HG03457 (cell line): ENCODE data around the gene TRIM8.

ENCODE experiments used
- ATAC-seq: cut with Tn5 transposase; IDR thresholded peaks from one replicate; pipeline ENCODE4 v1.9.1; 2021; ENCODE audit warnings: moderate number of reproducible peaks; ENCODE audit not compliant: unreplicated experiment

The TRIM8 gene

DNA sequence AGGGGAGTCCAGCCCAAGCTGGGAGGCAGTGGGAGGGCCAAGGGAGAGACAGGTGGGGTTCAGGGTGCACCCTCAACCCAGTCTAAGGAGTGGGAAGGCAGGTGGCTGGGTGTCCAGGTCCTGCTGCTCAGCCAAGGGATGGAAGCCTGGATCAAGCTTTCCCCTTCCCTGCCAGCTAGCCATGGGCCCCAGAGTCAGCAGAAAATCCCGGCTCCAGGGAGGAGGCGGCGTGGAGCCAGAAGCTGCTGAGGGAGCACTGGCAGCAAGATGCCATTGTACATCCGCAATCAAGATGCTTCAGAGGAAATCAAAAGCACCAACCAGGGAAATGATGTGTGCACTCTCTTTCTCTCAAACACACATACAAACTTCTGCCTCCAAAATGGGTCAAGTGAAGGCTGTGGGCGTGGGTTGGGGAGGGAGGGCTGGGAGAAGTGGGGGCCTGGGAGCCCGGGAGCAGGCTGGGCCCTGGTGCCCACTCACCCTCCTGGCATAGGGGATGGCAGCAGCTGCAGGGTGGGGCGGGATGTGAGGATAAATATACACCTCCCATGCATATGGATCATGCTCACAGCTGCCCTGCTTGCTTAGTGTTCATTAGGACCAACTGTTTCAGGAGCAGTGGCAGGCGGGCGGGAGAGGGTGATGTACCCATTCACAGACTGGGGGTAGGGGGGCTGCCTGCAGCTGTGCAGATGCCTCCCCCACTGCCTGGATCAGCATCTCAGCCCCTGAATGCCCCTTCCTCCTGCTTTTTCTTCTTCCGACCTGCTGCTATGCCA is 24.2 kb downstream of the TRIM8 start:
- no peak for ATAC-seq

DNA sequence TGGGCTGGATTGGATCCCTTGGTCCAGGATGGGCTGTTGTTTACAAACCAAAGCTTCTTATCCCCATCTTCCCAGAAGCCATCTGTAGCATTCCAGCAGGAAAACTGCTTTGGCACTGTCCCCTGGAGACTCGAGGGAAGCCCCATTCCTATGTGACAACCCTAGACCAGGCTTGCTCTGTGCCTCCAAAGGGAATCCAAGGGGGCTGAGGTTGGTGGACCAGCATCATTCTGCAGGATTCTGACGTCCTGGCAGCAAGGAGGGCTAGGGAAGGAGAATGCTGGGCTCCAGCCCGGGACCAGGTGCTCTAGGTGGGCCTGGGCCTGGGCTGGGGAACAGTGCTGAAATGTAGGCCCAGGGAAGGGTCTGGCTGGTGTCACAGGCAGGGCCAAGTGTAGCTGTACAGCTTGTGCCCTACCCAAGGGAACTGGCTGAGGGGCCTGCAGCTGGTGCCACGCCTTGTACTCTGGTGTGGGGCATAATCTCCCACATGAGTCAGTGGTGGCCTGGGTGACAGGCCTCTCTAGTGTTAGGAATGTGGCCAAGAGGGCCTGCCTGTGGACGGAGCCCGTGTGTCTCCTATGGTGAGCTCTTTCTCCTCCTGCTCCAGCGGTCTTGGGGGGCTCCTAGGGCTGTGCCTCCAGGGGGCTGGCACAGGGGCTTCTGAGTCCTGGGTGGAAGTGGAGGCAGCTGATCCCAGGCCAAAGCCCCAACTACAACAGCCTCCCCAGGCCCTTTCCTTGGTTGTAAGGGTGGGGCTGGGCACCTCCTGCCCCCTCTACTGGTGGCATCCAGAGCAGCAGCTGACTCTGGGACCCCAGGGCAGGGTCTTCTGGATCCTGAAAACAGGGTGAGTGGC is 25.2 kb downstream of the TRIM8 start:
- no peak for ATAC-seq

GRCh38 chr10:102670065-102670670 is 25.9 kb downstream of the TRIM8 start:
- ATAC-seq, result no peak

DNA sequence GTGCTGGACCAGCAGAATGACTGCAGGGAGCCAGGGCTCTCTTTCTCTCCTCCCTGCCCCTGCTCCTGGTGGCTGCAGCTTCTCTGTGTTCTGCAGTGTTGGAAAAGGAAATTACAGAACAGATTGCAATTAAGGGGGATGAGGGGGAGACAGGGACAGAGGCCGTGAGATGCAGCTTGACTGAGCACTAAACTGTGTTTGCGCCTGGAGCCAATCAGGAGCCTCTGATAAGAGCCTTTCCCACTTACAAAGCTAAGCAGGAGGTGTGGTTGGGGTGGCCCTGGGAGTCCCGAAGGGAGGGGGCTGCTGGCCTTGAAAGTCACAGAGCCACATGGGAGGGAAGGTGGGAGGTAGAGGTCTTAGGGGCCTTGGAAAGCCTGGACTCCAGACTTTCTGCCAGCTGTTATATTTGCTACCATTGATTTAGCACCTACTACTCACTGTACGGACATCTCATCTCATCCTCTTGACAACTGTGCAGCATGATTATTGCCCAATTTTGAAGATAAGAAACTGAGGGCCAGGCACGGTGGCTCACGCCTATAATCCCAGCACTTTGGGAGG is 26.7 kb downstream of the TRIM8 start:
- no peak for ATAC-seq

DNA sequence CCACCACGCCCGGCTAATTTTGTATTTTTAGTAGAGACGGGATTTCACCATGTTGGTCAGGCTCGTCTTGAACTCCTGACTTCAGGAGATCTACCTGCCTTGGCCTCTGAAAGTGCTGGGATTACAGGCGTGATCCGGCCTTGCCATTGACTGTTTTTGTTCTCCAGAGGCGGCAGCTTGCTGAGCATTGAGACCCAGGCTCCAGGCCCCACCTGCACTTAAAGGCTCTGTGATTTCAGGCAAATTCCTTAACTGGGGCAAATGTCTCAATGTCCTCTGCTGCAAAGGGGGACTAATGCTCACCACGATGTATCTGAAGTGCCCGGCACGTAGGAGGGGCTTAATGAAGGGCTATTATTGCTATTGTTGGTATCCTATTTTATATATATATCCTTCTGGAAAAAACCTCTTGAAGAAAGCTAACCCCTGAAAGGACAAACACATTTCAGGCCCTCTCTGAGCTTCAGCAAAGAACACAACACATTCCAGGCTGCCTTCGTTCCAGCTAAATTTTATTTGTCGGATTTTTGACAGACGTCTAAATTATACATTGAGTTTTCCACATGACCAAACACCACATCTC is 29.0 kb downstream of the TRIM8 start:
- no peak for ATAC-seq

GRCh38 chr10:102673819-102674511 is 29.7 kb downstream of the TRIM8 start:
- ATAC-seq, result no peak

DNA sequence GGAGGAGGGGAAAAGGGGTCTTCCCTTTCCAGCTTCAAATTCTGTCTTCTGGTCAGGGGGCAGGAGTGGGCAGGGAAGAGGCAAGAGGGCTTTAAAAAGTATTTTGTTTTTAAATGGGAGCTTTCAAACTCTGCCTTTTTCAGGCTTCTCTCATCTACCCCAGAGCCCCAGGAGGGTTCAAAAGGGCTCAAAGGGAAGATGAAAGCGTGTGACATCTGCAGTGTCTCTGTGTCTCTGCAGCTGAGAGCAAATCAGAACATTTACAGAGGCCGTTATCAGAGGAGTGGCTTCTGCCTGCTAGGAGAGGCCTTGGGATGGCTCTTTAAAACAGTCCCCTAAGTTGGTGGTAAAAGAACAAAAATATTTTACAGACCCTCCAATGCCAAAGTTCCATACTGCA is 30.3 kb downstream of the TRIM8 start:
- no peak for ATAC-seq

- ATAC-seq, result no peak
Measured at GRCh38 chr10:102675011-102675665, 30.9 kb downstream of the TRIM8 start.

- no peak for ATAC-seq
Measured at GRCh38 chr10:102675666-102676533, 31.6 kb downstream of the TRIM8 start.

DNA sequence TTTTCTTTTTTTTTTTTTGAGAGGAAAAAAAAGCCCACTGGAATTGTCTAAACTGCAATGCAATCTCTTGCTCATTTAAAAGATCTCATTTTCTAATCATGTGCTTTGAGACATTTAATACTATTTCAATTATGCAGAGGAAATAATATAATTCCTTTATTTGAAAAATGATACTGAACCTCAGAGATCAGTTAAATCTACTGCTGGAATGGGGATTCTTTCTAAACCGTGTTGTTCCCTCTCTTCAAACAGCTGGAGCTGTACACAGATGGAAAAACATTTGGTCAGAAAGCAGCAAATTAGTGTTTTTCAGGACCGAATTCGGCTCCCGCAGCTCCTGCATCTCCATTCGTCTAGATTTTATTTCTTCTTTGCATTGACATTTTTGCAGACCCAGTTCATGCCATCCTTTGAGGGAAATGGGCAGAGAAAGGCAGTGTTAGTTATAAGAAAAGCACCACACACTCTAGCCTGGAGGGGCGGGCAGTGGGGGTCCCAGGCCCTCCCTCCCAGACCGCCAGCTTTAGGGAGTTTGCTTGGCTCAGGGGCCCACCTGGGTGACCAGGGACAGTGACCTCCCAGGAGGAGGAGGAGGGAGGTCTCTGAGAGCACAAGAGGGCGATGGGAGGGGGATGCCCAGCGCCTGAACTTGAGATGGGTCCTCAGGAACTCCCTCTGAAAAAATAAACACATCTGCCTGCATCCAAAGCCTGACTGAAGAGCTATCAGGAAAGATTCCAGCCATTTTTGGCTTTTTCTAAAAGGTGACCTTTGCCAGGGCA is 32.4 kb downstream of the TRIM8 start:
- no peak for ATAC-seq

DNA sequence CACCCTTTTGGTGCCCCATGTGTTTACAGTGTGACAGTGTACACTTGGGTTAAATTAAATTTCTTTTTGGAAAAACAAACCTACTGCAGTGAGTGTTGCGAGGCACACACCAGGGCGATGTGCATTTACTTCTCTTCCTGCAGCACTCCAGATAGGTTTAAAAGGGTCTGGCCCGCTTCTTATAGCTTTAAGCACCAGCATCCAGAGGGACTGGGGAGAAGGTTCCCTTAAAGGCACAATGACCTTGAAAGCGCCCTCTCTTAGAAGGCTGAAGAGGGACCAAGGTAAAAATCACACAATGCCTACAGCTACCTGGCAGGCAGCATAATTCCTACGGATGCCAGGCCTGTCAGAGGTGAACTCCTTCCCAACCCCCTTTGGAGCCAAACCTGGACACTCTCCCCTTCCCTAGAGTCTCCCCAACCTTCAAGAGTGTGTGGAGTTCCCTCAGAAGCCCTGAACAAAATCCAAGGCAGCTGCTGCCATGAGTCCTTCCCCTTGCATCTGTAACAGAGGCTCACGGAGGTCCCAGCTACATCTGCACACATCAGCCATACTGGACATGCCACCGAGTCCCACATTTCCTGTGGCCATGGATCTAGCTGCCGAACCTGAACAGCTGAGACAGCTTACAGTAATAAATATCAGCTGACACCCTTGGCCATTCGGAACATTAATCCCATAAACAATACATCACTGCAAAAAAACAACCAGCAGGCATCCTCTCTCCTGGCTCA is 33.2 kb downstream of the TRIM8 start:
- no peak for ATAC-seq

DNA sequence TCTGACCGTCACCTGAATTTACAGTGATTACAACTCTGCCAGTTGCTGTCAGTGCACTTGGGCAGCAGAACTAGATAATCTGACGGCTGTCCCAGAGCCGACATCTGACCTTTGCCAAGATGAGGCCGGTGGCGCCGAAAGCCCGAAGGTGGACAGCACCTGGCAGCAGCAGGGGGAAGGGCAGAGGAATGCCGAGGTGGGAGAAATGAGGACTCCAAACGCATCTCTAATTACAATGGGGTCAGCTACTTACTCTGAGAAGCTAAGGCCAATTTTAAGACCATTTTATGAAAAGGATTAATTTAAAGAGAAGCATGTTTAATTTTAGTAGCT is 33.8 kb downstream of the TRIM8 start:
- ATAC-seq, result no peak

DNA sequence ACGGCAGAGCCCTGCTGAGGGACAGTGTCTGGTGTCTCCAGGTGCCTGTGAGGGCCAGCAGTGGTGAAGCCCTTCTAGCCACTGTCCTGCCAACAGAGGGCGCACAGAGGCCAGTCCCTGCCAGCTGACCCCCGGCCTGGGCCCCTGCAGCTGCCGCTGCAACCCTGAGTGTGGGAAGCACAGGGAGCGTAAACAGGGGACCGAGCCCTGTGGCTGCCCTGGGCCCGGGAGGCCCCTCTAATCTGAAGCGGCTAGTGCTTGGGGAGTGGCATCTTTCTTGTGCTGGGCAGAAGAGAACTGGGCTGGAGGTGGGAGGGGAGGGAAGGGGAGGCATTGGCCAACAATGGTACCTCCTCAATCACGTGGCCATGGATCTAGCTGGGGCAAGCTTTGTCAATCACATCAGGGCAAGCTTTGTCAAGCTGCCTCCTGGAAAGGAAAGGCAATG is 34.6 kb downstream of the TRIM8 start:
- ATAC-seq, result no peak

DNA sequence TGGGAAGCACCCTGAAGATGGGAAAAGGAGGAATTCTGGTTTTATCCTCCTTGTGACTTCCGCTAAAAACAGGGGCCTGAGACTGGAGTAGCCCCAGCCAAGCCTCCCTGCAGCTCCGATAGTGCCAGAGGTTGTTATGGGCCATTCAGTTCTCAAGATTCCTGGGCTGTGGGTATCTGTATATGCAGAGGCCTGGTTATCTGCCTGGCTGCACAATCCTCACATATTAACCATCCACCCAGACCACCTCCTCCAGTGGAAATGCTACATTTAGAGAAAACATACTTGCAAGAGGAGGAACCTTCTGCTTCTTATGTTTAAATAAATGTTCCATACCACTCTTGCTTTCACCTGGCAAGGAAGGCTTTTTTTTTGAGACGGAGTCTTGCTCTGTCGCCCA is 35.3 kb downstream of the TRIM8 start:
- ATAC-seq, result no peak

- no peak for ATAC-seq
Measured at GRCh38 chr10:102681696-102682095, 37.4 kb downstream of the TRIM8 start.

DNA sequence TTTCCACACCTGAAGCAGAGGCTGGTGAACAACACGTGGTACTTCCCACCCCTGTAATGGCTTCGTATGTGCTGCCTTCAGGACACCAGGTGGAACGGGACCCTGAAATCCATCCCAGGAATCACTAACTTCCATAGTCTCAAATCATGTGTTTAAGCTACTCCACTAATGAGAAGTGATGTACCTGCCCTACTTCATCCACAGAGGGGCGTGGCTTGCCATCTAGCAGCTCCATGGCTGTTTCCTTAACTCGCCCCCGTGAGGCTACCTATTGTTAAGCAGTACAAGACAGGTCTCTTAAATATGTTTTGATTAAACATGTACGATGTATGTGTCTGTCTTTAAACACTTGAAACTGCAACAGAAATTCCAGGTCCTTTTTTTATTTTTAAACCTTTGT is 38.1 kb downstream of the TRIM8 start:
- ATAC-seq, result no peak

- ATAC-seq, result no peak
Measured at GRCh38 chr10:102682981-102683380, 38.7 kb downstream of the TRIM8 start.

DNA sequence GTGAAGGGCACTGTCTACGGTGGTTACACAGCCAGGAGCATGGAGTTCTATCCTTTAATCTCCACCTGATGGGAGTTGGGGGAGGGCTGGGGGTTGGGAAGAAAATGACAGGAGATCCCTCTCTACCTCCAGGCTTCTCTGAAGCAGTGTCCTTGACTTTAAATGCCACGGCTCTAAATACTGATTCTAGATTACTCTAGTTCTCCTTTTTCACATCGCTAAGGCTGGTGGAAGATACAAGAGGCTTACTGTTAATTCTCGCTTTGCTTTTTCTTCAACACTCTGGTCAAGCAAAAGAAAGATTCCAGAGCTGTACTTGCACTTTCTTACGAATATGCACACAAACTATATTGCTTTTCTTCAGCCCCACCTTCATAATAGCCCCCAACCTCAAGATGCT is 39.5 kb downstream of the TRIM8 start:
- no peak for ATAC-seq
